NCI-H82 (cell line): ENCODE data around the gene TBXAS1.
A peak's percentile ranks its signal among the peaks of the same experiment; 100 is the strongest.

Experiments used
- DNase-seq: peaks from one replicate; lab custom pipeline; 2025; lab: John Stamatoyannopoulos, UW

The TBXAS1 gene

DNA sequence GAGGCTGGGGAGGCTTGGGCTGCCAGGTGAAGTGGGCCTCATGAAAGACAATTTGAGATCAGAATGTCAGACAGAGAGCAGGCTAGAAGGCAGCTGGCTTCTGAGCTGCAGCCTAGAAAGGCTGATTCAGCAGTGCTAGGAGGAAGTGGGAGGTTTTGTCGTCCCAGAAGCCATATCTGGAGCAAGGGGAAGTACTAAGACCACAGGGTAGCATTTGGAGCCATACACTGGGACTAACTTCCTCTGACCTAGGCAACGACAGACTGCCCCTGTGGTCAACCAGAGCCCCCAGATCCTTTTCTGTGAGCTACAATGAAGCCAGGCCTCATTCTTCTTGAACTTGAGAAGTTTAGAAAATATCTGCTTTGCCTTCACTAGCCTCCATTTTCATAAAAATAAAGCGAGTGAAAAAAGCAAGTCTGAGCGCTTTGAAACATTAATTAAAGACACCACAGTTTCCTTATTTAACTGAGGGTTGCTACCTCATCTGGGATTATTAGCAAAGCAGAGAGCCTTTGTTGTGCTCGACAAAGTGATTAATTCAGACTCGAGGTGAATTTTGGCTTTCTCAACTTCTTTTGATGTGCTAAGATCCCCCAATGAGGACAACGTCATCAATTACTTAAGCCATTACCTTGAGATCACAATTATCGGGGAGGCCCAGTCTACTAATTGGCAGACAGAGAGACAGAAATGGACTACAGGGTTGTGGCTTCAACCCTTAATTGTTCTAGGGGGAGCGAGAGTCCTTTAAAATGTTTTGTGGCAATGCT is 26.6 kb downstream of the TBXAS1 start:
- no peak for DNase-seq

DNA sequence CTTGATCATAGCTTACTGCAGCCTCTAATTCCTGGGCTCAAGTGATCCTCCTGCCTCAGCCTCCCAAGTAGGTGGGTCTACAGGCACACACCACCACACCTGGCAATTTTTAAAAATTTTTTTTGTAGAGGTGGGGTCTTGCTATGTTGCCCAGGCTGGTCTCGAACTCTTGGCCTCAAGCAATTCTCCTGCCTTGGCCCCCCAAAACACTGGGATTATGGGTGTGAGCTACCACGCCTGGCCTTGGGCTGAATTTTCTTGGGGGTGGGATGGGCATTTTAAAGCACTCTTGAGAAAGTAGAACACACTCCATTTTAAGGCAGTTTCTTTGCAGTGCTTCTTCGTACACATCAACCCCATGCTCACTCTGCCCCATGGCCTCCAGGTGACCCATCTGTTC is 28.7 kb downstream of the TBXAS1 start:
- no peak for DNase-seq

DNA sequence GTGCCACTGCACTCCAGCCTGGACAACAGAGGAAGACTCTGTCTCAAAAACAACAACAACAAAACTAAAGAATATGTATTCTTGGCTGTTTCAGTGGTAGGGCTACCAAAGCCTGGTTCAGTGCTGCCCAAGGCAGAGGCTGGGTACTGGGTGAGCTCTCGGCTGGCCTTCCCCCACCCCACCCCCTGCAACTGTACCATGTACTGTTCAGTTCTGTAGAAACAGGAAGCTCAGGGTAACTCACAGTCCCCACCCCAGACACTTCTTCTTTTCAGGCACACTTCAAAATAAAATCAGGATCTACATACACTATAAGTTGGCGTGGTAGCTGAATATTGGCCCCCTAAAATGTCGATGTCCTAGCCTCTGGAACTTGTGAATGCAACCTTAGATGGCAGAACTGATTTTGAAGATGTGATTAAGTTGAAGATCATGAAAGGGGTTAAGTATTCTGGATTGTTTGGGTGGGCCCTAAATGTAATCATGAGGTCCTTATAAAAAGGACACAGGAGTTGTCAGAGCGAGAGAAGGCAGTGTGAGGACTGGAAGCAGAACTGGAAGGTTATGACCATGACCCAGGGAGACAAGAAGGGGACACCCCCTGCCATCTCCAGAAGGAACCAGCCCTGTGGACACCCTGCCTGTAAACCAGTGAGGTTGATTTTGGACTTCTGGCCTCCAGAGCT is 31.2 kb downstream of the TBXAS1 start:
- DNase-seq: no peak

DNA sequence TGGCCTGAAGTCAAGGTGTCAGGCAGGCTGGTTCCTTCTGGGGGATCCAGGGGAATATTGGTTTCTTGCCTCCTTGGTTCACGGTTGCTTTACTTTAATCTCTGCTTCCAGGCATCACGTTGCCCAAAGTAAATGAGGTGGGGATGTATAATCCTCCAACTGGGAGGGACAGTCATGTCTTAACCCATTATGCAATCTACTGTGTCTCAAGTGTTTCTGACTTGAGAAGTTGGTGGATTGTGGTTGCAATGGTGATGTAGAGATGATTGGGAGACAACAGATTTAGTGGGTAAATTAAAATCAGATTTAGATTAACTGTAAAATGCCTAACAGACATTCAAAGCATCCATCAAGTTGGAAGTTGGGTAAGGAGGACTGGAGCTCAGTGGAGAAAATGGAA is 32.7 kb downstream of the TBXAS1 start:
- peak; percentile 39 for DNase-seq

DNA sequence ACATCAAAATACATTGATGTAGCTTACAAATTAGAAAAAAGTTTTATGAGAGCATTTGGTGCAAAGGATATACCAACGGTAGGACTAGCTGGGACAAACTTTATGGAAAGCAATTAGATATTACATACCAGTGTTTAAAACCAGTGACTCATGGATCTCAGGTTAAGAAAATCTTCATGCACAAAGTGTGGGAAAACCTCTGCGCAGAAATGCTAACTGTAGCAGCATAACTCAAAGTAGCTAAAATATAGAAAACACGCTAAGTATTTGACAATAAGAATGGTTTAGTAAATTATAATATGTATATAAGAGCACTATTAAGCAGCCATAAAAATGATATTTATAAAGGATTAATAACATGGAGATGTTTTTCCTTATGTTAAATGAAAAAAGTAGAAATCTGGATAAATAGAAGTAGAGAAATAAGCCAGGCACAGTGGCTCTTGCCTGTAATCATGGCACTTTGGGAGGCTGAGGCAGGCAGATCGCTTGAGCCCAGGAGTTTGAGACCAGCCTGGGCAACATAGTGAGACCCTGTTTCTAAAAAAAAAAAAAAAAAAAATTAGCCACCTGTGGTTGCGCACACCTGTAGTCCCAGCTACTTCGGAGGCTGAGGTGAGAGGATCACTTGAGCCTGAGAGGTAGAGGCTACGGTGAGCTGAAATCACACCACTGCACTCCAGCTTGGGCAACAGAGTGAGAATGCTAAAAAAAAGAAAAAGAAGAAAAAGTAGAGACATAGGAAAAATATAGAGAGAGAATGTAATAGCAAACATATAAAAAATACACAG is 37.2 kb downstream of the TBXAS1 start:
- DNase-seq: no peak

DNA sequence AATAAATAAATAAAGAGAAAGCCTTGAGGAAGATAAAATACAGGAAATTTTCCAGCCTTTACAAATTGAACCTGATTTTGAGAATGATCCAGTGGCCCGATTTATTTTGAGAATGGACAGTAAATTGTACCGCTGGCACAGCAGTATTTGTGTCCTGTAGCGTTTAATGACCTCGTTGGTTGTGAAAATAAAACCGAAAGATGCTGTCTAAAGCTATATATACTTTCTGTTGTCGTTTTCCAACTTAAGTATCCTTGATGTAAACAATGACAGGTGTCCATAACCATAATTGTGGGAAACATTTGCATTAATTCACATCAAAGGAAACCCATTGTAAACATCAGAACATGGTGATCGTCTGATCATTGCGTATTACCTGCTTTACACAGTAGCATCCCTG is 38.8 kb downstream of the TBXAS1 start:
- no peak for DNase-seq

DNA sequence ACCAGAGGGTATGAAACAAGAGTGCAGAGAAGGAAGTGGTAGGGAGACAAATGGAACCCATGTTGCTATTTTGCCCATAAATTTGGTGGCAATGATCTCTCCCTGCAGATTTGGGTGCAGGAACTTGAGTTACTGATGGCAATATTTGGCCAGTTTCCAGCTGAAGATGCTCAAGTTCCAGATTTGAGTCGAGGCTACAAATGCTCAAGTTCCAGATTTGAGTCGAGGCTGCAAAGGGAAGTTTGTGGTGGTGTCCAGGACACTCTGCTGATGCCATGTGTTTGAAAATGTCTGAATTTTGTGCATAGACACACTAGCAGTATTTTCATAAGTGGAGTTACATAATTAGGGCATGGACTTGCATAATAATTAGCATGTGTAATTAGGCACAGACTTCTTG is 40.8 kb downstream of the TBXAS1 start:
- DNase-seq: no peak

DNA sequence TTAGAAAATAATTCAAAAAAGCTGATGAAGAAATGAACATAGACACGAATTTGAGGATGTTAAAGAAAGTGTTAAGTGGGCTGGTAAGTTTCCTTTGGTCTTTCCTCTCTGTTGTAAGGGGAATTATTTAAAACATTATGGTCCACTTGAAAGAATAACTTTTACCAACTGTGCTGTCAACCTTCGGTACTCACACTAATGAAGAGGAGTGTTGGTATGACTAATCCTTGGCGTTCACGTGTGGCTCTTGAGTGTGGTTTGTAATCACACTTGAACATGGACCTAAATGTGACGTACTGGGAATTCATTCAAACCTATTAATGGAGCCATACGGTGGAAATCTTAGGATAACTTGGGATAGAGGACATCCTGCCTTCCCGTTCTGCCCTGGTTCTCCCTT is 41.3 kb downstream of the TBXAS1 start:
- peak; percentile 13 for DNase-seq

DNA sequence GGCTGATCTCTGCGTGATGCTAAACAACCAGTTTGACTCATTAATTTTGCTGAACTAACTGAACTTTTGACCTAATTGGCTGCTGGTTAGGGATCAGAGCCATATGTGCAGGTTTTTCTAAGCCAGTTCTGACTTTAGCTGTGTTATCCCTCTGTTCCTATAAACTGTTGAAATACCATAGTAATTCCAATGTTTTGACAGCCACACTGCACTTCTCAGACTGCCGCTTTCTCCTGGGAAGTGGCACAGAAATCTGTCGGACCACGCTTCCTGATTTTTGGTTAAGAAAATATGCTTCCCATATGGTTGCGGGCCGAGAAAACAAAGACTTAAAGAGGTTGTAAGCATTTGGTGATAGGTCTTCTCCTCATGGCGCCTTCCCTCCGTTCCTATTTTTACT is 42.3 kb downstream of the TBXAS1 start:
- peak; percentile 47 for DNase-seq

DNA sequence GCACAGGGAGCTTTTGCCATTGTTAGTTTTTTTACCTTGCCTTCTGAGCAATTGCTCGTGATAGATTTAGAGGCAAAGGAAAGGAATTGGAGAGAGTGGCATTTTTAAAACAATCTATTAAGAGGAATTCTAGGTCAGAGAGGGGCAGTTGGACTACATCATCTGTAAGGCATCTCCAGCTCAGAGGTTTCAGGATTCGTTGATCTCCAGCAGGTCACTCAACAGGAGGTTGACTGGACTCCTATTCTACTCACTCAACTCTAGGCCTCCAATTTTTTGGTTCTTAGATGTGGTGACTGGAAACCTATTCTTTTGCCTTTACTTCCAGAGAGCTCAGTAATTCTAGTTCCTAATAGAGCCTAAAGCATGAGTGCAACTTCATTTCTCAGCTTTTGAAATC is 42.8 kb downstream of the TBXAS1 start:
- no peak for DNase-seq

DNA sequence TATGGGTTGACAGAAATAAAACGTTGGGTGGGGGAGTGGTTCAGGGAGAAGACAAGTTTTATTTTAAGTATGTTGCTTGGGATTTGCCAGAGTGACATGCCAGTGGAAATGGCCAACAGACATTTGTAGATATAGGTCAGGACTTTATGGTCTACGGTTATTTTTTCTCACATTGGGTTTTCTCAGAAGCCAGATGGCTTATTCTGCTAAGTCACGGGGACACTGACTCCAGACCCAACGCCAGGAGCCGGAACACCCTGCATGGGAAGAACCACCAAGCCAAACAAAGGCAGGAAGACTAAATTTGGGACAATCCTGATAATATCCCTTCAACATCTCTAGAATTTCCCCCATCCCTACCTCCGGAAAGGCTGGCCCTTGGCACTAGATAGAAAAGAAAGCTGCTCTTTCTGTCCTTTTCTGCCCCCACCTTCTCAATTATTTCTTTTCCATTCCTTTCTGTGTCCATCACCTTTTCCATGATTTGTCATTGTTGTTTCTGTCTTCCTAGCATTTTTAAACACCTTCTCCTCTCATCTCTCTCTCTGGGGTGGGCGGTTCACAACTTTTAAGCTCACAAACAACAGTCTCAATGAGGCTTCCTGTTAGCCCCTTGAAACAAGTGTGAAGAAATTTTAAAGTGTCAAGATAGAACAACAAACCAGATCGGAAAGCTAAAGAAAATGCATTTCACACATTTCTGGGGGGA is 44.7 kb downstream of the TBXAS1 start:
- no peak for DNase-seq

DNA sequence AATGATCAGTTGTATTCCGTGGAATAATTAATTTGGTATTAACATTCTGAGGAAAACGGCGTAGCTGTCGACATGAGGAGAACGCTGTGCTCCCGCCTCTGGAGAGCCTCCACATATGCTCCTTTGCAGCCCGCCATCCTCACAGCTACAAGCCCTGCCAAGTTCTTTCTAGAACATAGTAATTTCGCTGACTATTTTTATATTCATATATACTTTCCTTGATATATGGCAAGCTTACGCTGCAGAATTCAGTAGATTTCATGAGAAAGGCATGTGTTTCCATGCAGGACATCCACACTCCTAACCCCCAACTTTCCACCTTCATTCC is 45.2 kb downstream of the TBXAS1 start:
- DNase-seq: no peak

DNA sequence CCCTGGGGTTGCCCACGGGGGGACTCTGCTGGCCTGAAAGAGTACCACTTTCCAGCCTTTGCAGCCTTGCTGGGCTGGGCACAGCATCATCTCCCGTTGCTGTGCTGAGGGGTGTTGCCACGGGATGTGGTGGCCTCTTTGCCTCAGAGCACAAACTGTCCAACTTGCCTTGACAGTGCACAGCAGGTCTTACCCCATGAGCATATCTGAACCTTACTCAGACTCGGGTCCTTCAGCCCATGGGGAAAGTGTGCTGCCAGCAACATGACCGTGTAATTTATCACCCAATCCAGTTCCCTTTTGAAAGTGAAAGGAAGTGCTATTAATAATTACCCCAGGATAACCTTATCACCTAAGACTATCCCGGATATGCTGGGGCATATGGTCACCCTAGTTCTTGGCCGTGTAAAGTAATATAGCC is 46.8 kb downstream of the TBXAS1 start:
- no peak for DNase-seq

DNA sequence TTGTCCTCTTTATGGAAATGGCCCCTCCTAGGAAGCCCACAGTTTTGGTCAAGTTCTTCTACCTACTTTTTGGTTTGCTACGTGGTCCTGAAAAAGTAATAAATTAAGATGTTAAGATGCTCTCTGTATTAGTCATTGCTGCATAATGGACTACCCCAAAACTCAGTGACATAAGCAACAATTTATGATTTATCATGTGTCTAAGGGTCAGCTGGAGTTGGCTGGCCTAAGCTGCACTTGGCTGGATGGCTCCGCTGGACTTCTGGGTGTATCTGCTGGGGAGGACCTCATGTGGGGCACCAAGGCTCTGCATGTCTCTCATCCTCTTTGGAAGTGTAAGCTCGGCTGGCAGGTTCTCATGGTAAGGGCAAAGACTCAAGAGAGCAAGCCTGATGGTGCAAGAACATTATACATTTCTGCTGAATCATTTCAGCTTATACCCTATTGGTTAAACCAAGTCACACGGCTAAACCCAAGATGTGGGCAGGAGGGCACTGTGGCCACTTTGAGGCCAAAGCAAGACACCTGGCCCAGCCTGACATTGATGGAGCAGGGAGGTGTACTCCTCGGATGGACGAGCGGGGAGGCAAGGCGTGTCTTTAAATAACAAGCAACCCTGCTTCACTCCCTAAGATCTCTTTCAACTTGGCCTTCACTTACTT is 47.7 kb downstream of the TBXAS1 start:
- DNase-seq: no peak

DNA sequence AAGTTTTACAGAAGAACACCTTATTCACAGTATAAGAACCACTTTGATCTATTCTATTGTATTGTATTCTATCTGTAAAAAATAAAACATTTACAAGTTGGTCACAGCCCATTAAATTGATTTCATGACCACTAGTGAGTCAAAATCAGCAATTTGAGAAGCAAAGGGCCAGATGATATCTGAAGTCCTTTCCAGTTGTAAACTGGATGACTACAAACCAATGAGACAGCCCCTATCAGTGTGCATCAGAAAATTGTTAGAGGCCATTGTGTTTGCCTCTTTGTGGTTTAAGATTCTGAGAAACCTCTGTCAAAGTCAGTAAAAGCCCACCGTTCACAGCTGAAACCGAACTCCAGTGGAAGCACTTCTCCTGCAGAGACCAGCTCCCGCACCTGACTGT is 54.8 kb downstream of the TBXAS1 start:
- DNase-seq: no peak

DNA sequence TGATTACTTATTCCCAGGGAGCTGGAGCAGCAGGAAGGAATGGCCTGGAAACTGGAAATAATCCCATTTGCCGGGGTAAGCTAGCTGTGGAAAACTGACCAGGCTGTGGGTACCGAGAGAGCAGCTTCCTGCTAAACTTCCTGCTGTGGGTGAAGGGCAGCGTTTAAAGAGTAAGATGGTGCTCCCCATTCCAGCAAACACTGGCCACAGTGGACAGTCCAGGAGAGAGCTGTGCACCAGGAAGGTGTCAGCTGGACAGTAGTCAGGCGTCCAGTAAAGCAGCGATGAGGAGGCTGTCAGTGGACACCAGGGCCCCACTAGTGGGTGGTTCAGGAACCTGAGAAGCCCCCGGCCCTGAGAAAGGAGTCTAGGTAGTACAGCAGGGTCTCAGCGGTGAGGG is 55.4 kb downstream of the TBXAS1 start:
- peak; percentile 47 for DNase-seq

DNA sequence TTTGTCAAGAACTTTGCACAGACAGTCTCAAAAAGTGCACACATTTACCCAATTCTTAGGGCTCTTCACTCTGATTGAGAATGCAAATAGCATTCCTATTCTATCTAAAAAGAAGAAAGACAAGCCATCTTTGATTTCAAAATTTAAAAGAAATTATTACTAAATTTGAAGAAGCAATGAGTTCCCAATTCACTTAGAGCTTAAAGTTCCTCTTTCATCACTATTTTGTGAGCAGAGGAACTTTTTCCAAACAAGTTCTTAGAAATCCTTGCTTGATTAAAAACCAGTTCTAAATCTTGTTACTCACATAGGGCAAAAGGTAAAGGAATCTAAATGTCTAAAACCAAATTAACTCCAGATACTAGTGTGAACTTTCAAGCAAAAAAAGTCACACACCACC is 56.4 kb downstream of the TBXAS1 start:
- no peak for DNase-seq

DNA sequence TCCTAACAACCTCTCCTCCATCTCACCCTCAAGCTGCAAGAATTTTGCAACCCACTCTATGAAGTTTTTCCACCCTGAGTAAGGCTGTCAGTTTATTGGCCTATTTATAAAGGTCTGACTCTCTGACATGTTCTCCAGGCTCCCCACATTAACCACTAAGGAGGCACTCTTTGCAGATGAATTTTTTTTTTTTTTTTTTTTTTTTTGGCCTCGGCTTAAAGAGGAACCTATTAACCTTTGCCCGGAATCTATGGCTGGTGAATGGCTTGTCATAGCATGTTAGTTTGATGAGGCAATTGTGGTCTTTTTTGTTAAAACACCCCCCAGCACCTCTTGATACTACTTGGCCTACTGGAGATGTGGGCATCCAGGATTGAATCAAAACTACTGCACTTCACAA is 57.1 kb downstream of the TBXAS1 start:
- no peak for DNase-seq

DNA sequence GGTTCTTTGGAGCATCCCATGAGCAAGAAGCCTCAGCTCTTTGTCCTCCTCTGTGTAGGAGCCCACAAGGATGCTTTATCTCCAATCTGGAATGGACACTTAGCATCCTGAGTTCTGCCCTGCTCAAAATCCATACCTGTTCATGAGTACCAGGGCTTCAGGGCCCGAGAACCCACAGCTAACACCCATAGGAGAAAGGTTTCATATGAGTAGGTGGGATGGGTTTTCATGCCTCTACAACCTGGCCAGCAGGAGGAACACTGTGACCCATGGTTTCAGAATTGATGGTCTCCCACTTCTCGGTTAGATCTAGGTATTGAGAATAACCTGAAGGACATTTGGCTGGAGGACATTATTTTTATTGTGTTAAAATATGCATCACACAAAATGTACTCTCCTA is 57.8 kb downstream of the TBXAS1 start:
- no peak for DNase-seq

DNA sequence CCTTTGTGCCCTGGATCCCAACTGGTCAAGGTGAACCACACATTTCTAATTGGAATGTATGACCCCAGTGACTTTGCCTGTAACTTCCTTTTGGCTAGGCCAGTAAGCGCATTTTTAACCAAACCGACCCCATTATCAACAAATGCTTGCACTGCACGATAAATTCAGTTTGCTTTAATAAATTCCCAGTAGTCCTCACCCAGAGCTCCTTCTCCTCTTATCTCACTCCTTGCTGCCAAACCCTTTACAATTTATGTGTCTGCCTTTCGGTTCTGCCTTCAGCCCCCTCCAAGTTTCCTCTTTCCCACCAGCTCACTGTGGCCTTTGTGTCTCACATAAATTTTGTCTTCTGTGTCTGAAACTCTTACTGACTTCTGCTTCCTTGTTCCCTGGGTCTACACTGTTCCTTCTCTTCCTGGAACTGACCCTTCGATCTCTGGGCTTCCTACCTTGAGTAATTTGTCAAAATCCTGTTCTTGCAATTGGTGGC is 59.0 kb downstream of the TBXAS1 start:
- no peak for DNase-seq

DNA sequence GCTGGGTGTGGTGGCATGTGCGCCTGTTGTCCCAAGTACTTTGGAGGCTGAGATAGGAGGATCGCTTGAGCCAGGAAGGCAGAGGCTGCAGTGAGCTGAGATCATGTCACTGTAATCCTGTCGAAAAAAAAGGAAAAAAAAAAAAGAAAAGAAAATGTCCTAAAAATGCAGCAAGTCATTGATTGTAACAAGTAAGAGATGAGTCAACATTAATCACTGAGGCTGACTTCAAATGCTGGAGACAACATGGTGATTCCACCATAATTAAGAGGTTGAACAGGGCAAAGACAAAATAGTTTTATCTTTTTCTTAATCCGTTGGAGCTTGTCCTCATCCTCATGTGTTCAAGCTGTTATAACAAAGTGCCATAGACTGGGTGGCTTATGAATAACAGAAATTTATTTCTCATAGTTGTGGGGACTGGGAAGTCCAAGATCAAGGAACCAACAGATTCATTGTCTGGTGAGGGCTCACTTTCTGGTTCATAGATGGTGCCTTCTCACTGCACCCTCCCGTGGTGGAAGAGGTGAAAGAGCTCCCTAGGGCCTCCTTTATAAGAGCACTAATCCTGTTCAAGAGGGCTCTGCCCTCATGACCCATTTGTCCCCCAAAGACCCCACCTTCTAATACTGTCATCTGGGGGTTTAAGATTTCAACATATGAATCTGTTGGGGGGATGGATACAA is 60.3 kb downstream of the TBXAS1 start:
- DNase-seq: no peak
